Subcutaneous abdominal adipose tissue (tissue), 5 donors: ENCODE measurements around the gene CEL.
"Not testable (repeated sequence)": the region's sequence is repeated elsewhere in the genome, so short reads cannot be mapped to it uniquely, and the experiment has no call there.

Experiments used
- H3K27ac ChIP-seq: one replicate; pipeline ENCODE4 v1.7.0; 2013; ENCODE audit warnings: low read depth, mild to moderate bottlenecking, inconsistent platforms, low read length, moderate library complexity
- H3K27me3 ChIP-seq, 5 donors: one replicate each; pipeline ENCODE4 v1.7.0; 2013; ENCODE audit warnings: low read length in 5 of 5, inconsistent platforms in 1 of 5; ENCODE audit not compliant: control insufficient read depth in 5 of 5, insufficient read depth in 4 of 5
- H3K36me3 ChIP-seq, 5 donors: one replicate each; pipeline ENCODE4 v1.7.0; 2013; ENCODE audit warnings: low read length in 5 of 5; ENCODE audit not compliant: control insufficient read depth in 5 of 5, insufficient read depth in 5 of 5
- H3K4me1 ChIP-seq, 5 donors: one replicate each; pipeline ENCODE4 v1.7.0; 2013; ENCODE audit warnings: low read length in 5 of 5, mild to moderate bottlenecking in 3 of 5, moderate library complexity in 1 of 5; ENCODE audit not compliant: control insufficient read depth in 5 of 5, insufficient read depth in 5 of 5
- H3K4me3 ChIP-seq, 5 donors: one replicate each; pipeline ENCODE4 v1.7.0; 2013; ENCODE audit warnings: low read length in 5 of 5, low read depth in 1 of 5
- H3K9ac ChIP-seq, 5 donors: one replicate each; pipeline ENCODE4 v1.7.0; 2013; ENCODE audit warnings: low read length in 5 of 5, mild to moderate bottlenecking in 4 of 5, moderate library complexity in 3 of 5
- H3K9me3 ChIP-seq, 5 donors: one replicate each; pipeline ENCODE4 v1.7.0; 2013; ENCODE audit warnings: low read length in 5 of 5; ENCODE audit not compliant: control insufficient read depth in 5 of 5
- donor health status: healthy.
- donor health status: healthy.
- donor health status: healthy.
- donor health status: healthy.
- donor health status: healthy.

CEL gene

DNA sequence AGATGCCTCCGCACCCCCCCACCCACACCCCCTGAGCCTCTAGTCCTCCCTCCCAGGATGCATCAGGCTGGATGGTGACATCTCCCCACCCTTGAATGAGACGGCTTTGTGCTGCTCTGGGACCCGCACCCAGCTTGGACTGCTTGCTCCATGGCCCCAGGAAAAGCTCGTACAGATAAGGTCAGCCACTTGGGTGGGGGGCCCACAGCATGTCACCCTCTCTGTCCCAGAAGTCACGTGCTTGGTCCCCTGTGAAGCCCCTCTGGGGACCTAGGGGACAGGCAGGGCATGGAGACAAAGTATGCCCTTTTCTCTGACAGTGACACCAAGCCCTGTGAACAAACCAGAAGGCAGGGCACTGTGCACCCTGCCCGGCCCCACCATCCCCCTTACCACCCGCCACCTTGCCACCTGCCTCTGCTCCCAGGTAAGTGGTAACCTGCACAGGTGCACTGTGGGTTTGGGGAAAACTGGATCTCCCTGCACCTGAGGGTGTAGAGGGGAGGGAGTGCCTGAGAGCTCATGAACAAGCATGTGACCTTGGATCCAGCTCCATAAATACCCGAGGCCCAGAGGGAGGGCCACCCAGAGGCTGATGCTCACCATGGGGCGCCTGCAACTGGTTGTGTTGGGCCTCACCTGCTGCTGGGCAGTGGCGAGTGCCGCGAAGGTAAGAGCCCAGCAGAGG is 20.3 kb downstream of the CEL start:
- H3K4me3 ChIP-seq, H3K9ac ChIP-seq, H3K4me1 ChIP-seq, H3K27me3 ChIP-seq, H3K9me3 ChIP-seq, H3K27ac ChIP-seq, H3K36me3 ChIP-seq: not testable (repeated sequence)

DNA sequence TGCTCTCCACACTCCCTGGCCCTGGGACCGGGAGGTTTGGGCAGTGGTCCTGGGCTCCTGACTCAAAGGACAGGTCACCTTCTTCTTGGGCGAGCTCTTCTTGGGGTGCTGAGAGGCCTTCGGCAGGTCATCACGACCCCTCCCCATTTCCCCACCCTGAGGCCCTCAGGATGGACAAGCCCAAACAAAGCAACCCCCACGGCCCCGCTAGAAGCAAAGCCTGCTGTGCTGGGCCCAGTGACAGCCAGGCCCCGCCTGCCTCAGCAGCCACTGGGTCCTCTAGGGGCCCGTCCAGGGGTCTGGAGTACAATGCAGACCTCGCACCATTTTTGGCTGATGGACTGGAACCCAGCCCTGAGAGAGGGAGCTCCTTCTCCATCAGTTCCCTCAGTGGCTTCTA is 21.9 kb downstream of the CEL start:
- not testable (repeated sequence) for H3K27ac ChIP-seq, H3K4me1 ChIP-seq, H3K9me3 ChIP-seq

DNA sequence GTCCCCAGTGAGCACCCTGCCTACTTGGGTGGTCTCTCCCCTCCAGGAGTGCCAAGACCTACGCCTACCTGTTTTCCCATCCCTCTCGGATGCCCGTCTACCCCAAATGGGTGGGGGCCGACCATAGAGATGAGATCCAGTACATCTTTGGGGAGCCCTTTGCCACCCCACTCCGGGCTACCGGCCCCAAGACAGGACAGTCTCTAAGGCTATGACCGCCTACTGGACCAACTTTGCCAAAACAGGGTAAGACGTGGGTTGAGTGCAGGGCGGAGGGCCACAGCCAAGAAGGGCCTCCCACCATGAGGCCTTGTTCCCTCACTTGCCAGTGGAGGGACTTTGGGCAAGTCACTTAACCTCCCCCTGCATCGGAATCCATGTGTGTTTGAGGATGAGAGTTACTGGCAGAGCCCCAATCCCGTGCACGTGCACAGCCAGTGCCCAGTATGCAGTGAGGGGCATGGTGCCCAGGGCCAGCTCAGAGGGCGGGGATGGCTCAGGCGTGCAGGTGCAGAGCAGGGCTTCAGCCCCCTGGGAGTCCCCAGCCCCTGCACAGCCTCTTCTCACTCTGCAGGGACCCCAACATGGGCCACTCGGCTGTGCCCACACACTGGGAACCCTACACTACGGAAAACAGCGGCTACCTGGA is 24.6 kb downstream of the CEL start:
- not testable (repeated sequence) for H3K9ac ChIP-seq, H3K27me3 ChIP-seq, H3K27ac ChIP-seq, H3K4me1 ChIP-seq, H3K36me3 ChIP-seq, H3K9me3 ChIP-seq, H3K4me3 ChIP-seq

More for the DNA sequence above, 21.9 kb downstream of the CEL start:
- H3K27me3 ChIP-seq, H3K9ac ChIP-seq, H3K4me3 ChIP-seq, H3K36me3 ChIP-seq: not testable (repeated sequence)

DNA sequence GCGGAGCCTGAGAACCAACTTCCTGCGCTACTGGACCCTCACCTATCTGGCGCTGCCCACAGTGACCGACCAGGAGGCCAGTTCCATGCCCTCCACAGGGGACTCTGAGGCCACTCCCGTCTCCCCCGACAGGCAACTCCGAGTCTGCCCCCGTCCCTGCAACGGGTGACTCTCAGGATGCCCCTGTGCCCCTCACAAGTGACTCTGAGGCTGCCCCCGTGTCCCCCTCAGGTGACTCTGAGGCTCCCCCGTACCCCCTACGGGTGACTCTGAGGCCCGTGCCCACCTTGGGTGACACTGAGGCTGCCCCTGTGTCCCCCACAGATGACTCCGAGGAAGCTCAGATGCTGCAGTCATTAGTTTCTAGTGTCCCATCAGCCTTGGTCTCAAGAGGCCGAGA is 25.1 kb downstream of the CEL start:
- Histone ChIP-seq H3K4me3 (no peak overlapping the region), H3K9me3 (no peaks in the 10 kb centered on the region), H3K27me3 (no peaks in the 10 kb centered on the region), H3K36me3 (no peaks in the 10 kb centered on the region), H3K4me1 (peaks cover 0 to 10% (median 0%) of the 10 kb centered on the region in 5 donors), H3K27ac (no peak overlapping the region), H3K9ac (no peak overlapping the region)

DNA sequence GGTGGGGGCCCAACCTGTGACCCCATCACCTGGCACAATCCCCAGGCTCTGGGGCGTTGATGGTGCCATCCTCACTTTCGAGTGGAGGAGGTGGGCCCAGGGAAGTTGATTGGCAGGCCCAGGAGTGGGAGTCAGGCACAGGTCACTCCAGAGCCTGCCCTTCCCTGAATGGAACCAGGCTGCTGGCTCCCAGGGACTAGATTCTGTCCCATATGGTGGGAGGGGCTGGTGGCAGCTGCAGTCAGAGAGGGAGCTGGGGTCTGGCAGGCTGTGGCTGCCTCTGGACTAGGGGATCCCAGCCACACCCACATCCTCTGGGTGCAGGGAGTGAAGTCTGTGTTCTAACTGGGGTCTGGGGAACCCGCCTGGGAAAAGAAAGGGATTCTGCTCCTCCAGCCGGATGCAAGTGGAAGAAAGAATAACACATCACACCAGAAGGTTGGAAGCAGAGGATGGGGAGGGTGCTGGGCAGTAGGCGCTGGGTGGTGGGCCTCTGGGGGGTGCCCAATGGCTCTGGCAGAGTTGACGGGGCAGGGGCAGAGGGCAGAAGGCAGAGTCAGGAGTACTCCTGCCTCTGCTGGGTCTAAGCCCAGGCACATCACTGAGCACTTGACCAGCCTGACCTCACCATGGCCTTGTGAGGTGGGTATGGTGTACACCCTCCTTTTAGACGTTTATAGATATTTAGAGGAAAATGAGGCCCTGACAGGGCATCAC is 25.8 kb downstream of the CEL start:
- Histone ChIP-seq H3K9me3 (no peaks in the 10 kb centered on the region), H3K4me3 (no peak overlapping the region), H3K9ac (no peak overlapping the region), H3K4me1 (peaks cover 0 to 10% (median 0%) of the 10 kb centered on the region in 5 donors), H3K27me3 (no peaks in the 10 kb centered on the region), H3K27ac (no peak overlapping the region), H3K36me3 (no peaks in the 10 kb centered on the region)

DNA sequence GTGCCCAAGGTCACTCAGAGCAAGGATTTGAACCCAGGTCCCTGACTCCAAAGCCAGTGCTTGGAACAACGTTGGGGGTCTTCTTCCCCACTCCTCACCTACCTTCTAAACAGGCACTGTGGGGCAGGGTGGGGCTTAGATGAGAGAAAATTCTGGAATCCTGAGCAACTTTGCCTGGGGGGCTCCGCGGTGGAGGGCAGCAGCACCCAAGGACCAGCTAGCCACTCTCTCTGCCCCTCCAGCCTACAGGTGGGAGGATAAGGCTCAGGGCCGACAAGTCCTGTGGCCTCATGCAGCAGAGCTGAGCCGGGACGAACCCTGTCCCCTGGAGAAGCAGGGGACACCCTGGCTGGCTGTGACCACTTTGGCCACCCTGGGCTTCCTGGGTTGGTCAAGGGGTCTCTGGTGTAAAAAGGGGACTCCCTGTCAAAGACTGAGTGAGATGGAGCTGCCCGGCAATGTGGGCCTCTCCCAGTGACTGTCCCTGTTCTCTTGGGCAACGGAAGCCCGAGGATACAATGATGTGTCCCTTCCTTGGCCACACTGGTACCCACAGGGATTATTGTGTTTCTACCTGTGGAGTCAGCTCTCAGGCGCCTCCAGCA is 26.5 kb downstream of the CEL start:
- Histone ChIP-seq H3K36me3 (no peaks in the 10 kb centered on the region), H3K9me3 (no peaks in the 10 kb centered on the region), H3K27ac (no peak overlapping the region), H3K27me3 (no peaks in the 10 kb centered on the region), H3K4me1 (peaks cover 0 to 10% (median 0%) of the 10 kb centered on the region in 5 donors), H3K9ac (no peak overlapping the region), H3K4me3 (no peak overlapping the region)

DNA sequence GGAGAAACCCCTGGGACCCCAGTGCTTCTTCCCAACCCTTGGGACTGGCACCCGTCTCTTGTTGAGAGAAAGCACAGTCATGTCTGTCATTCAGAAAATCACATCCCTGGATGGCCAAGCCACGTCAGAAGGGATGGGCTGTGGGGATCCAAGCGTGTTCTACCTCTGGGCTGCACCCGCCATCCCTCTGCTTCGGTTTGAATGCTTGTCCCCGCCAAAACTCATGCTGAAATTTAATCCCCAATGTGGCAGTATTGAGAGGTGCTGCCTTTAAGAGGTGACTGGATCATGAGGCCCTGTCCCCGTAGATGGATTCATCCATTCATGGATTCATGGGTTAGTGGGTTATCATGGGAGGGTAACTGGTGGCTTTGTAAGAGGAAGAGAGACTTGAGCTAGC is 27.0 kb downstream of the CEL start:
- H3K27me3 ChIP-seq: no peaks in the 10 kb centered on the region
- H3K9me3 ChIP-seq: no peaks in the 10 kb centered on the region
- H3K4me3 ChIP-seq: no peak overlapping the region
- H3K9ac ChIP-seq: no peak overlapping the region
- H3K36me3 ChIP-seq: no peaks in the 10 kb centered on the region
- H3K27ac ChIP-seq: no peak overlapping the region
- peaks cover 0 to 10% (median 0%) of the 10 kb centered on the region in 5 donors for H3K4me1 ChIP-seq

DNA sequence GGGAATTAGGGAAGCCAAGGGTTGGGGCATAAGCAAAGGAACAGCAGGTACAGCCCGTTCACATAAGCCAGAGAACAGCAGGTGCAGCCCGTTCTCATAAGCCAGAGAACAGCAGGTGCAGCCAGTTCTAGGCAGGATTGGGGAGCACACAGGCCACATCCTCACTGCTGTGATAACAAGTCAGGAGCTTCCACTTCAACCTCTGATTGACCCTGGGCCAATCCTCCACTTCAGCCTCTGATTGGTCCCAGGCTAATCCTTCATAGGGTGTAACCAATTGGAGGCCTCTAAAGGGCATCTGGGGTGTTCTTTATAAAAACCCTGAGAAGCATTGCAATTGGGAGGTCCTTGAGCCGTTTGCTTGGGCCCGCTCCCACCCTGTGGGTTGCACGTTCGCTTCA is 27.5 kb downstream of the CEL start:
- H3K9ac ChIP-seq: no peak overlapping the region
- H3K4me3 ChIP-seq: no peak overlapping the region
- no peaks in the 10 kb centered on the region for H3K36me3 ChIP-seq
- H3K27me3 ChIP-seq: no peaks in the 10 kb centered on the region
- no peak overlapping the region for H3K27ac ChIP-seq
- H3K9me3 ChIP-seq: no peaks in the 10 kb centered on the region
- peaks cover 0 to 10% (median 0%) of the 10 kb centered on the region in 5 donors for H3K4me1 ChIP-seq

DNA sequence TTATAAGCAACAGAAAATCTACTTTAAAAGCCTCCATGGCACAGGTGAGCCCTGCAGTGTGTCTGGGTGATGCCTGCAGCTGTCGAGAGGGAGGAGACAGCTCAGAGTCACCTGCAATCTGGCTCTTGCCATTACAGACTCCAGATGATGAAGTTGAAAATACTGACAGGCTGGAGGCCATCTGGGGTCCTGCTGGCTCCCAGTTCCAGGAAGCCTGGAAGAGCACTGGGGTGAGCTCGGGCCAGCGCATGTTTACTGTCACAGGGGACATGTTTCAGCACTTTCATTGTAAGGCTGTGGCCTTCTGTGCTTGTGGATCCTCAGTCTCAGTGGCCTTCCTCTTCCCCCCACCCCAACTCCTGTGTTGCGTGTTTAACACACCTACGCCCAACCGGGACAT is 28.4 kb downstream of the CEL start:
- H3K27ac ChIP-seq: no peak overlapping the region
- H3K9me3 ChIP-seq: peaks cover 0 to 5% (median 0%) of the 10 kb centered on the region in 5 donors
- peak overlapping the region in 2 of 5 donors; percentile 8 to 14 for H3K9ac ChIP-seq
- no peaks in the 10 kb centered on the region for H3K36me3 ChIP-seq
- H3K27me3 ChIP-seq: no peaks in the 10 kb centered on the region
- H3K4me3 ChIP-seq: no peak overlapping the region
- H3K4me1 ChIP-seq: peaks cover 0 to 10% (median 0%) of the 10 kb centered on the region in 5 donors
